ENCODE results near the gene ACBD4.

GRCh38 chr17:45104907-45105624, 30.4 kb upstream of the ACBD4 start:
- TF ChIP-seq POLR2AphosphoS5 (IDR thresholded peaks at IDR 0.05; ENCODE audit: borderline replicate concordance, low read depth, low read length), result no peak; the same call in 1 of the 2 replicates
- no peak for TF ChIP-seq FOXP2 (optimal IDR thresholded peaks at IDR 0.05; ENCODE audit: control extremely low read depth, extremely low read length, insufficient read depth)
